DMS153 (cell line): Measurements from ENCODE around the gene CDKAL1.
"Not testable (repeated sequence)": the region's sequence is repeated elsewhere in the genome, so short reads cannot be mapped to it uniquely, and the experiment has no call there.

Experiments
- DNase-seq: peaks from one replicate; lab custom pipeline; 2025; lab: John Stamatoyannopoulos, UW

Gene CDKAL1

DNA sequence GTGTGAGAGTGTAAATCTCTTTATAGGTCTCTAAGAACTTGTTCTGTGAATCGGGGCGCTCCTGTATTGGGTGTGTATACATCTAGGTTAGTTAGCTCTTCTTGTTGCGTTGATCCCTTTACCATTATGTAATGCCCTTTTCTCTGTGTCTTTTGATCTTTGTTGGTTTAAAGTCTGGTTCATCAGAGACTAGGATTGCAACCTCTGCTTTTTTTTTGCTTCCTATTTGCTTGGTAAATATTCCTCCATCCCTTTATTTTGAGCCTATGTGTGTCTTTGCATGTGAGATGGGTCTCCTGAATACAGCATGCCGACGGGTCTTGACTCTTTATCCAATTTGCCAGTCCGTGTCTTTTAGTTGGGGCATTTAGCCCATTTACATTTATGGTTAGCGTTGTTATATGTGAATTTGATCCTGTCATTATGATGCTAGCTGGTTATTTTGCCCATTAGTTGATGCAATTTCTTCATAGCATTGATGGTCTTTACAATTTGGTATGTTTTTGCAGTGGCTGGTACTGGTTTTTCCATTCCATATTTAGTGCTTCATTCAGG, 60.1 kb downstream of the CDKAL1 start:
- not testable (repeated sequence) for DNase-seq

- no peak for DNase-seq
Observed at GRCh38 chr6:20599302-20600051, 65.2 kb downstream of the CDKAL1 start.

- DNase-seq = no peak
Observed at GRCh38 chr6:20600831-20601230, 66.6 kb downstream of the CDKAL1 start.

DNA sequence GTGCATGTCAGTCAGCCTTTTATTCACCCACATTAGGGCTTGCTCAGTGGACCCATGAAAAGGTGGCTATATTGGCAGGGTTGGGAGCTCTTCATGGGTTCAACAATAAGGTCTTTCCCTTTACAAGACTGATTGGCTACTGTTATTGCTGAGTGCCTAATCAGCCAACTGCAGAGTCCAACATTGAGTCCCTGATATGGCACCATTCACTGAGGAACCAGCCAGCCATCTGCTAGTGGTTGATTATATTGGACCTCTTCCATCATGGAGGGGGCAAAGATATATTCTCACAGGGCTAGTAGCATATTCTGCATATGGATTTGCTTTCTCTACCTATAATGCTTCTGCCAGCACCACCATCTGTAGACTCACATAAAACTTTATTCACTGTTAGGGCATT, 69.9 kb downstream of the CDKAL1 start:
- DNase-seq = no peak

GRCh38 chr6:20605061-20605460, 70.8 kb downstream of the CDKAL1 start:
- no peak for DNase-seq

- no peak for DNase-seq
Observed at GRCh38 chr6:20605581-20605980, 71.3 kb downstream of the CDKAL1 start.

GRCh38 chr6:20606831-20607230, 72.6 kb downstream of the CDKAL1 start:
- DNase-seq = no peak

DNA sequence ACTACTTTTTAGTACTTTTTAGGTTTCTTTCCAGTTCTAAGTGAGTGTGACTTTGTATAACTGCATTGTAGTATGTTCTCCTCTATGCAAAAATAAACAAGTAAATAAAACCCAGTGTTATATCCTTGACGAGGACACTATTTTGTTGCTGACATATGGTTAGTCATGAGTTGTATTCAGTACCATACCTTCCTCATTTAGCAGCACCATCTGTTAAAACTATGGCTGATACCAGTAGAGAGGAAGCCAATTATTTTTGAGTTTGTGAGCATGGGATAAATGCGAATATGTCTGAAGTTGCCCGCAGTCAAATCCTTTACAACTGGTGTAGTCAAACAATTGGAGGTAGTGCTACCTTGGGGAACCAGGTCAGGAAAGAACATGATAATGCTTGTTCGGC, 74.1 kb downstream of the CDKAL1 start:
- no peak for DNase-seq

DNA sequence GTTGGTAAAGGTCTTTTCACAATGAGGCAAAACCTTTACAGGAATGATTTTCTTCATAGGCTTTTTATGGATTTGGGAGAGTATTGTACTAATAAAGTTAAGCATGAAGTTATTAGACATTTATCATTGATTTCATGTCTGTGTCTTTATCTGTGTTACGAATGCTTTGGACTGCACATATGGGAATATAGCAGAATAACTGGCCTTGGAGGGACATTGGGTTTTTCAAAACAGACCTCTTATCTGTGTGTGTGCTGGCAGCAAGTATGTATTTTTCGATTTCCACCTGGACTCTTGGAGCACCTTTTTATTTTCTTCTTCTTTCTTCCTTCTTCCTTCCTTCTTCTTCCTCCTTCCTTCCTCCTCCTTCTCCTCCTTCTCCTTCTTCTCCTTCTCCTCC, 74.6 kb downstream of the CDKAL1 start:
- no peak for DNase-seq

- DNase-seq = not testable (repeated sequence)
Observed at GRCh38 chr6:20609924-20610323, 75.7 kb downstream of the CDKAL1 start.

GRCh38 chr6:20610636-20611370, 76.5 kb downstream of the CDKAL1 start:
- DNase-seq = no peak

- not testable (repeated sequence) for DNase-seq
Observed at GRCh38 chr6:20617537-20617936, 83.3 kb downstream of the CDKAL1 start.

GRCh38 chr6:20620043-20620442, 85.8 kb downstream of the CDKAL1 start:
- DNase-seq = no peak

- no peak for DNase-seq
Observed at GRCh38 chr6:20623761-20624160, 89.5 kb downstream of the CDKAL1 start.

DNA sequence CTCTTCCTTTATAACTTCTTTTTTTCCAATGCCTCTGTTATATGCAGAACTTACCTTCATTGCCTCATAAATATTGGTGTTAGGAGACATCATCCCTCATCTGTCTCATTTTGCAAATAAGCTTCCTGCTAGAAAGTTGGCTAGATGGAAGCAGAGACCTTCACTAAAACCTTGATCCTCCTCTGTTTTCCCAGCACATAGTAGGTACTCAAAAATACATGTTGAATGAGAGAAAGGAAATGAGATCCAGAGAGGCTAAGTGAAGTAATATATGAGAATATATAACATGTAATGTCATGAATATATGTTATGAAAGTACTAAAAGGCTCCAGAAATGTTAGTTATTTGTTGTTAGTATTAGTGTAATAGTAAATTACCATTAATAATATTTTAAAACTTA, 91.9 kb downstream of the CDKAL1 start:
- no peak for DNase-seq

DNA sequence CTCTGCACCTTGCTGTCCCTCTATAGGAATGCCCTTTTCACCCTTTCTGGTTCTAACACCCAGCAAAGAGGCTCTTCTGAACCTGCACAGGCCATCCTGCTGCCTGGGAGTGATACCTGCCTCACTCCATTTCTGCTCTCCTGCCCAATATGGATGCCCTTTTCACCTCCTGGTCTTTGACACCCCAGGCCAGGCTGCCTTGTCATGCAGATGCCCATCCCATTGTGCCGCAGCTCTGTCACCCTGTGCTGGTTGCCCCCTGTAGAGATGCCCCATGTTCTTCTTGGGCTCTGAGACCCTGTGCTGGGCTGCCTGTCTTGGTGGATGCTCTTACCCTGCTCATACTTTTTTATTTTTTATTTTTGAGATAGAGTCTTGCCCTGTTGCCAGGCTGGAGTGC, 95.3 kb downstream of the CDKAL1 start:
- no peak for DNase-seq

- no peak for DNase-seq
Observed at GRCh38 chr6:20630136-20630535, 95.9 kb downstream of the CDKAL1 start.

DNA sequence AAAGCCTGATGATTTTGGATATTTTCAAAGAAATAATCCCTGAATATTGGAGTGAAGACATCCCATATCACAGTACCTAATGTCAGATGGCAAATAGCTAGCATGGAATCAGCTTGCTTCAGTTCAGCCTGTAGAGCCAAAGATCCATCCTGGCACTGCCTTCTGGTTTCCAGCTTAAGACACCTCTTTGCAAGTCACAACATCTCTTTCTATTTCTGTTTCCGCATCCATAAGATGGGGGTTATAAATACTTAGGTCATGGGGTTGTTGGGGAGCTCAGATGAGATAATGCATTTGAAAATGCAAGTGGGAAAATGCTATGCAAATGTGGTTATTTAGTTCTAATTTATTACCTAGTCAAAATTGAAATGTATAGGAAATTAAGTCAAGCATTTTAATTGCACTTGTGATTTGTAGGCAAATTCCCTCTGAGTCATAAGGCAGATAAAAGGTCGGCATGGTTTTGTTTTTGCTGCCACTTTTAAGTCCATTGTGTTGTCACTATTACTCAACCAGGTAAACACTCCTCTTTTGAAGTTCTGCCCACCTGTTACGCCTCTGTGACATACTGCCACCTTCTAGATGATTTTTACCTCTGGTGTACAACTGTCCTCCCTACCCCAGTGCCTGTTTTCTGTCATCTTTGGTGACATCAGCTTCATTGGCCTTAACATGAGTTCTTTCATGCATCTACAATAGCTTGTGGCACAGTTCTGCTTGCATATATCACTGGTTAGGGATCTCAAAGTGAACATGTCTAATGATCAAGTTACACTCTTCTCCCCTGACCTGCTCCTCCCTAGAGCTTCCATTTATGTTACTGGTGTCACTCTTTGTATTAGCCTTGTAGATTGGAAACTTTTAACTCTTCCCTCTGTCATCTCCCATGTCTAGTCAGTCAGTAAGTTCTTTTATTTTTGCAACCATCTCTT, 96.6 kb downstream of the CDKAL1 start:
- DNase-seq = peak; percentile 88

DNA sequence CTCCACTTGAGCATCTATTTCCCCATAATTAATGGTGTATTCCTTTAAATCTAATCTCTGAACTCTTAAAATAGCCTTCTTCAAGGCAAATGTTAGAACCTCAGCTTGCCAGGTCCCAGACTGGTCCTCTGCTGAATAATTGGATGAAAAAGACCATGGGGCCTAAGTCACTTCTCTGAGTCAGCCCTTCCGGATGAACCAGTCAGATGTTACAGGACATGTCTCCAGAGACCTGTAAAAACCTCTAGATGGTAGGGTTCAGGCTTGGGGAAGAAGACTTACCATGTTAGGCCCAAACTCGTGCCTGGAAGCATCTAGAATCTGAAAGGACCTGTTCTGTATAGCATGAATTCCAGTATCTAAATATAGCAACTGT, 97.3 kb downstream of the CDKAL1 start:
- no peak for DNase-seq

- peak; percentile 28 for DNase-seq
Observed at GRCh38 chr6:20632696-20633095, 98.4 kb downstream of the CDKAL1 start.

DNA sequence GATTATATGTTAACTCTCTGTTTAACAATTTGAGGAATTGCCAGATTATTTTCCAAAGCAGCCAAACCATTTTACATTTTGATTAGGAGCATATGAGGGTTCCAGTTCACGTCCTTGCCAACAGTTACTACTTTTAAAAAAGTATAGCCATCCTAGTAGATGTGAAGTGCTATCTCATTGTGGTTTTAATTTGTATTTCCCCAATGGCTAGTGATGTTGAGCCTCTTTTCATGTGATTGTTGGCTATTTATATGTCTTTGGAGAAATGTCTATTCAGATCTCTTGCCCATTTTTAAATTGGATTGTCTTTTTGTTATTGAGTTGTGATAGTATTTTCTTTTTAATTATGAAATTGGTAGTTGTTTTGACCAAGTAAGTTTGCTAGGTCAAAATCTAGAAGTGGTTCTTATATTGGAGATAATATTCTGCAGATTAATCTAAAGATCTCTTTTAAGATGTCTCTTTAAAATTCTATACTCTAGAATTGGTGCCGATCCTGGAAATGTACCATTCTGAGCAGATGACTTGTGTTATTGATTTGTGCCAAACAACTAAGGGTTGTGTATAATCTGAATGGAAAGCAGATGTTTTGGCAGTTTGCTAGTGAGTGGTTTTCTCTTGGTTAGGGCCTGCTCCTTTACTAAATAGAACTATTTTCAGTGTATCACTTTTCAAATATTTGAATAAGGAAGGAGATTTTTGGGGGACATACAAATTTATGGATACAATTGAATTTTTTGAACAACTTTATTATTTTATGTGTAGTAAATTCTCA, 99.5 kb downstream of the CDKAL1 start:
- no peak for DNase-seq
